Measurements from ENCODE around the gene CAMK2D. TPM values are rescaled to one million over a fixed set of nuclear protein-coding genes. Genes with fewer than 3 reads are reported as not detected.

The CAMK2D gene
- total RNA-seq, 1 experiment from 2014 or later, result 9.0 TPM

DNA sequence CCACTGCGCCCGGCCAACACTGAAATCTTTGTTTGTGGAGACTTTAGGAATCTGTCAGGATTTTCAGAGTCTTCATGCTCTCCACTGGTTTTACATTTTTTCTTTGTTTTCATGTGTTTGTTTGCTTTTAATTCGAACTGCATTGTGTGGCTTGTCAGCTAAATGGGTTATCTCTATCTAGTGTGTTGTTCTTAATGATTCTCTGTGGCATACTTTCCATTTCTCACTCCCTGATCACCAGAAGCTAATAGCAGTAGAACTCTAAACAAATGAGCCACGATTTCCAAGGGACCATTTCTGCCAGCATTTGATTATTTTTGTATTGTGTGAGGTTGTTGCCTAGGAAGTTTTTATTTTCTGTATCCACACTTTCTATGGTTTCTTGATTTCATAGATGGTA lies 352.4 kb downstream of the CAMK2D start:
- Histone ChIP-seq H4K91ac (ENCODE audit: insufficient read length, low read depth, low read length) (no peak overlapping the region), H2BK15ac (ENCODE audit: low read depth, low read length) (no peak overlapping the region), H2BK20ac (ENCODE audit: low read depth, low read length, poor library complexity, severe bottlenecking) (no peak overlapping the region), H4K8ac (replicated peaks; ENCODE audit: insufficient read length, low read depth, low read length) (no peak overlapping the region), H3K4me2 (ENCODE audit: insufficient read depth, insufficient read length, low read length) (no peak overlapping the region), H3K56ac (ENCODE audit: insufficient read length, low read depth, low read length) (no peak overlapping the region), H3K9me3 (ENCODE audit: control insufficient read depth, low read depth, low read length) (no peaks in the 10 kb centered on the region), H3K79me2 (ENCODE audit: insufficient read depth, low read length) (no peaks in the 10 kb centered on the region), H2BK5ac (ENCODE audit: insufficient read length, low read length) (no peak overlapping the region), H2BK120ac (ENCODE audit: low read depth, low read length, poor library complexity, severe bottlenecking) (no peak overlapping the region), H3T11ph (ENCODE audit: low read length) (no peak overlapping the region), H2AFZ (ENCODE audit: low read length) (no peak overlapping the region), H3K27me3 (ENCODE audit: insufficient read depth, low read length) (no peaks in the 10 kb centered on the region), H3K4ac (ENCODE audit: low read depth, low read length) (no peak overlapping the region), H3K79me1 (ENCODE audit: insufficient read depth, low read depth, low read length, poor library complexity, severe bottlenecking) (no peaks in the 10 kb centered on the region), H3K4me1 (ENCODE audit: insufficient read depth, low read length) (no peaks in the 10 kb centered on the region; the same call in 1 of the 2 replicates), H3K9ac (ENCODE audit: extremely low read depth, insufficient read length, low read length) (no peak overlapping the region), H3K14ac (ENCODE audit: insufficient read depth, low read length) (no peak overlapping the region), H4K5ac (ENCODE audit: insufficient read length, low read depth, low read length) (no peak overlapping the region), H2BK12ac (ENCODE audit: insufficient read length, low read depth, low read length) (no peak overlapping the region), H2AK5ac (ENCODE audit: insufficient read length, low read length) (no peak overlapping the region), H4K20me1 (ENCODE audit: control insufficient read depth, insufficient read depth, insufficient read length) (no peaks in the 10 kb centered on the region), H3K18ac (ENCODE audit: insufficient read length, low read depth, low read length) (no peak overlapping the region), H3K23ac (ENCODE audit: insufficient read length, low read depth, low read length) (no peak overlapping the region), H3K23me2 (ENCODE audit: insufficient read length, low read depth, low read length, poor library complexity, severe bottlenecking) (no peaks in the 10 kb centered on the region), H3K27ac (ENCODE audit: insufficient read length, low read depth, low read length) (no peak overlapping the region)
- no peaks in the 10 kb centered on the region for H3K36me3 Mint-ChIP-seq (ENCODE audit: insufficient read depth in 1 of 3, low read depth in 3 of 3)
- H3K27ac Mint-ChIP-seq, result no peak overlapping the region; a peak in 1 of 7 replicates
- H3K9me3 Mint-ChIP-seq, result no peaks in the 10 kb centered on the region; a peak in 1 of 5 replicates
- H3K27me3 Mint-ChIP-seq (ENCODE audit: low read depth), result no peaks in the 10 kb centered on the region
- no peak for DNase-seq
- no peak overlapping the region for H3K4me3 Mint-ChIP-seq
- peaks cover 14 to 16% of the 10 kb centered on the region in 2 experiments for H3K4me1 Mint-ChIP-seq
- no CpG with 5 or more reads among the region's 4 CpGs for WGBS (ENCODE audit: extremely low coverage, insufficient read length, low lambda C conversion rate)
- TF ChIP-seq, protein P1, sequence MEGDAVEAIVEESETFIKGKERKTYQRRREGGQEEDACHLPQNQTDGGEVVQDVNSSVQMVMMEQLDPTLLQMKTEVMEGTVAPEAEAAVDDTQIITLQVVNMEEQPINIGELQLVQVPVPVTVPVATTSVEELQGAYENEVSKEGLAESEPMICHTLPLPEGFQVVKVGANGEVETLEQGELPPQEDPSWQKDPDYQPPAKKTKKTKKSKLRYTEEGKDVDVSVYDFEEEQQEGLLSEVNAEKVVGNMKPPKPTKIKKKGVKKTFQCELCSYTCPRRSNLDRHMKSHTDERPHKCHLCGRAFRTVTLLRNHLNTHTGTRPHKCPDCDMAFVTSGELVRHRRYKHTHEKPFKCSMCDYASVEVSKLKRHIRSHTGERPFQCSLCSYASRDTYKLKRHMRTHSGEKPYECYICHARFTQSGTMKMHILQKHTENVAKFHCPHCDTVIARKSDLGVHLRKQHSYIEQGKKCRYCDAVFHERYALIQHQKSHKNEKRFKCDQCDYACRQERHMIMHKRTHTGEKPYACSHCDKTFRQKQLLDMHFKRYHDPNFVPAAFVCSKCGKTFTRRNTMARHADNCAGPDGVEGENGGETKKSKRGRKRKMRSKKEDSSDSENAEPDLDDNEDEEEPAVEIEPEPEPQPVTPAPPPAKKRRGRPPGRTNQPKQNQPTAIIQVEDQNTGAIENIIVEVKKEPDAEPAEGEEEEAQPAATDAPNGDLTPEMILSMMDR (conservative IDR thresholded peaks at IDR 0.05), result no peak
